ELF-1 (cell line): ENCODE results near the gene SIDT2.
"Not testable (repeated sequence)": the region's sequence is repeated elsewhere in the genome, so short reads cannot be mapped to it uniquely, and the experiment has no call there.

ENCODE experiments used
- DNase-seq: peaks from one replicate; pipeline ENCODE4 v3.0.0-alpha.2; 2016; ENCODE audit warnings: low read depth, low spot score

The SIDT2 gene

DNA sequence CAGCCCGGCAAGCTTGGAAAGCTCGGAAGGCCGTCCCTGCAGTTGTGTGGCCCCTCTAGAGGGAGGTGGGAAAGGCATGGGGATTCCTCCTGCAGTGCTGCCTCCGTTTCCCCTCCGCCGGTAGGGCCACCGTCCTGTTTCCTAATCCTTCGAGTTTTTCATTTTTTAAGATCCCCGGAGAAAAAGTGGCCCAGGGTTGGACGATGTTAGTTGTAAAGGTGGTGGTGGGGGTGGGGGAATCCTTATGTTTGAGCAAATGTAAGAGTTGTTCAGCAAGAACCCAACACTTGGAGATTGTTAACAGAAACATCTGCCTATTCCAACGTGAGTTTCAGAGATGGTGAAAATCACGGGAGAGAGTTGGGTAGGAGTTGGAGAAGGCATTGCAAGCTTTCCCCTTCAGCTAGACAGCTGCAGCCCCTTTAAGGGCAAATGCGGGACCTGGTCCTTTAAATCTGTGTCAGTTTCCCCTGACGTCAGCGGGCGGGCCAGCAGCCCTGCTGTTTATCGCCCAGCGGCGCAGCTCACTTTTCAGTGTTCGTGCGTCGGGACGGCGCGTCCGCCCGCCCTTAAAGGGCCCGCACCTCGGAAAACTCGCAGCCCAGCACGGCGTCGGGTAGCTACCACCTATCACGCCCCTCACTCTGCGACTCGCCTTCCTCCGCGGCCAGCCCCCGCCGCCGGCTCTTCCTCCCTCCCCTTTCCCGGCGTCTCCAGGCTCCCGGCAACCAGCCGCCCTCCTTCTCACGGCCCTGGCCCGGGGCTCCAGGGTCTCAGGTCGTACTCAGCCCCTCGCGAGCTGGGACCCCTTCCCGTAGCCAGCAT, at the start of gene SIDT2:
TSS of gene SIDT2 (plus strand) at position 534 of the 825 bp plus-strand sequence. CDS start 521 bp downstream, outside the sequence.
- DNase-seq = peak; percentile 98

DNA sequence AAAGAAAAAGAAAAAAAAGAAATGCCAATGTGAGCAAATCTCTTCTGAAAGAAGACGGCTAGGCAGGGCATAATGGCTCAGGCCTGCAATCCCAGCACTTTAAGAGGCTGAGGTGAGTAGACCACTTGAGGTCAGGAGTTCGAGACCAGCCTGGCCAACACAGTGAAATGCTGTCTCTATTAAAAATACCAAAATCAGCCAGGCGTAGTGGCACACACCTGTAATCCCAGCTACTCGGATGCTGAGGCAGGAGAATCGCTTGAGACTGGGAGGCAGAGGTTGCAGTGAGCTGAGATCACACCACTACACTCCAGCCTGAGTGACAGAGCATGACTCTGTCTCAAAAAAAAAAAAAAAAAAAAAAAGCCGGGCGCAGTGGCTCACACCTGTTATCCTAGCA, 48.1 kb upstream of the SIDT2 start:
- not testable (repeated sequence) for DNase-seq

DNA sequence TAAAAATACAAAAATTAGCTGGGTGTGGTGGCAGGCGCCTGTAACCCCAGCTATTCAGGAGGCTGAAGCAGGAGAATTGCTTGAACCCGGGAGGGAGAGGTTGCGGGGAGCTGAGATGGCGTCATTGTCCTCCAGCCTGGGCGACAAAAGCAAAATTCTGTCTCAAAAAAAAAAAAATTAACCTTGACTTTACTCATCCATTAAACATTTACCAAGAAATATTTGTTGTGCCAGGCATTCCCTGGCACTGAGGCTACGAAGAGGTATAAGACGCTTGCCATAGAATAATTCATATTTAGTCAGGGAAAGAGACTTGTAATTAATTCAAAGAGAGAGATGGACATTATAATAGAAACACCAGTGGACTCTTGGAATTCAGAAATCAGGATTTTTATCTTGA, 47.7 kb upstream of the SIDT2 start:
- no peak for DNase-seq

DNA sequence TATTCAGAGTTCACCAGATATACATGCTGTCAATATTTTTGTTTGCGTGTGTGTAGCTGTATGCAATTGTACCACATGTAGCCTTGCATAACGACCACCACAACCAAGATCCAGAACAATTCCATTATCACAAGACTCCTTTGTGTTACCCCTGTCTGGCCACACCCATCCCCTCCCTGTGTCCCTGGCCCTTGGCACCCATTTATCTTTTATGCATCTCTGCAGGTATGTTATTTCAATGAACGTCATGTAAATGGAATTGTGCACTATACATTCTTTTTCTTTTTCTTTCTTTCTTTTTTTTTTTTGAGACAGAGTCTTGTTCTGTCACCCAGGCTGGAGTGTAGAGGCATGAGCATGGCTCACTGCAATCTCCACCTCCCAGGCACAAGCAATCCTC, 44.1 kb upstream of the SIDT2 start:
- no peak for DNase-seq

DNA sequence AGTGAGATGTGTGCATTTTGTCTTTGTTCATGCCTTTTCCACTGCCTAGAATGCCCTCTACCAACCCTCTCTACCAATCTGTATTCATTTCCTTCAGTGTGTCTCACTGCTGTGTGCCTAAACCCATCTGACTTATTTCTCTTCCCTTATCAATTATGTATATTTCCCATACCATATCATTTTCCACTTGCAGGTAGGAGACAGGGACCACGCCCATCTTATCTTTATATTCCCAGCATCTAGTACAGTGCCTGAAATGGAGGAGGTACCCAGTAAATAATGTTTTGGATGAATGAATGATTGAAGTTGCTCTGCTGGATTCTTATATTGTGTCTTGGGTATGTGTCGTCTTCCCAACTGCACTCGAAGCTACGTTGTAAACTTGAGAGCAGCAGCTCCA, 43.6 kb upstream of the SIDT2 start:
- DNase-seq = not testable (repeated sequence)

DNA sequence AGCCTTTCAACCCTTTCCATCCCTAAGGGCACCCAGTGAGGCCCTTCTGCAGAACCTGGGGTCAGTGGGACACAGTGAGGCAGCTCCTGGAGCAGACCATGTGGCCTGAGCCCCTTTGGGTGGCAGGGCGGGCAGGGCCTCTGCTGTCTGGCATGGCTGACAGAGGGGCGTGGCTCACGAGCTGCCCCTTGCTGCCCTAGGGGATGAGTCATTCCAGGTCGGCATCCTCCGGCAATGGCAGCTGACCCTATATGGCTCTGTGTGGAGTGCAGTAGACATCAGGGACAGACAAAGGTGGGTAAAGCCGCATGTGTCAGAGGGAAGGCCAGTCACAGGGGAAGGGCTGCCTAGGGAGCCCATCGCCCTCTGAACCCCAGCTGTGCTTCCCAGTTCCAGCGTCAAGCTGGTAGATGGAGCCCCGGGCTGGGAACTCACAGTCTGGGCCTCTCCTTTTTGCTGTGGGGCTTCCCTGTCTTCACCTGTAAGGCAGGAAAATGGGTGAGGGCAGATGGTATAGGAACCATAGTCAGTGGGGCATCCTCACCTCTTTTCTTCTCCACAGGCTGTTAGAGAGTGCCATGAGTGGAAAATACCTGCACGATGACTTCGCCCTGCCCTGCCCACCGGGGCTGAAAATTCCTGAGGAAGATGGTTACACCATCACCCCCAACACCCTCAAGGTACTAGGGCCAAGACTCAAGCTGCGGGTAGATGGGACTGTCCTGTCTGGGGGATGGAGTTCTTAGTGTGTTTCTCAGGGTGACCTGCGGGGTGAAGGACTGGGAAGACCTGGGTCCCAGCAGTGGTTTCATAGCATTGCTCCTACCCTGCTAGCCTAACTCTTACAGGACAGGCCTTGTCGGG, 41.1 kb upstream of the SIDT2 start:
- DNase-seq = not testable (repeated sequence)

DNA sequence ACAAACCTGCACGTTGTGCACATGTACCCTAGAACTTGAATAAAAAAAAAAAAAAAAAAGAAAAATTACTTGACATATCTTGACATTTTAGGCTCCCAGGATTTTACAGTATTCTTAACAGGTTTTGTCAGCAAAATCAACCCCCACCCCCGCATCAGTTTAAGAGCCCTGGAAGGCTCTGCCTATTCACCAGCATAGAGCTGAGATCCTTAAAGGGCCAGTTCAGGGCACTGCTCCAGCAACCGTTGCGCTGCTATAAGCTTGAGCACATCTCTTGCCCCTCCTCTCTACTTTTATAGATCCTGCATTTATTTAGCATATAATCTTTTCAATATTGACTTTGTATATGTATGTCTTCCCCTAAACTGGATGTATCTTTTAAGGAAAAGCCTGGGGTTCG, 35.2 kb upstream of the SIDT2 start:
- DNase-seq = peak; percentile 22

DNA sequence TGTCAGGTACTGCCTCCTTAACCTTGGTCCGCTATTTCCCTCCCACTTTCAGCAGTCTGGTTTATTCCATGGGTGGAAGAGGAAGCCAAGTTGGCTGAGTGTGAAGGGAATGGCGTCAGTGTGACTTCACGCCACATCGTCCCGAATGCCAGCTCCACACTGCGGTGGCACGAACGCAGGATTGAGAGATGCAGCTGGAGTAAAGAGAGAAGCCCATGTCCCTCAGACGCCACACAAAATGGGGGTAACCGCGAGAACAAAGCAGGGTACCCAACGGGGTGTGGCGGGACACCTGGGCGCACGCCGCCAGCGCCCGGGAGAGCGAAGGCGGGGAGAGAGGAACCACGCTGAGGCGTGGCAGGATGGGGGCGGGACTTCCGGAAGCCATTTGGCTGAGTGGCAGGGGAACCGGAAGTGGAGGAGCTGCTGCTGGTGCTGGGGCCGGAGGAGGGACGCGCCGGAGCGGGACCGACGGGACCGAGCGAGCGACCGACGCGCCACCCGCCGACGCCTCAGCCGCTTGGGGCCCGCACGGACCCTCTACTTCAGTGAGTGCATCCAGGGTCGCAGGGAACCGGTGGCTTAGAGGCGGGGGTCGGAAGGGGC, 34.6 kb upstream of the SIDT2 start, which contains the start of gene PAFAH1B2:
TSS of gene PAFAH1B2 (plus strand) at position 417 of the 606 bp plus-strand sequence. CDS start 8,161 bp downstream, outside the sequence.
- peak; percentile 95 for DNase-seq

DNA sequence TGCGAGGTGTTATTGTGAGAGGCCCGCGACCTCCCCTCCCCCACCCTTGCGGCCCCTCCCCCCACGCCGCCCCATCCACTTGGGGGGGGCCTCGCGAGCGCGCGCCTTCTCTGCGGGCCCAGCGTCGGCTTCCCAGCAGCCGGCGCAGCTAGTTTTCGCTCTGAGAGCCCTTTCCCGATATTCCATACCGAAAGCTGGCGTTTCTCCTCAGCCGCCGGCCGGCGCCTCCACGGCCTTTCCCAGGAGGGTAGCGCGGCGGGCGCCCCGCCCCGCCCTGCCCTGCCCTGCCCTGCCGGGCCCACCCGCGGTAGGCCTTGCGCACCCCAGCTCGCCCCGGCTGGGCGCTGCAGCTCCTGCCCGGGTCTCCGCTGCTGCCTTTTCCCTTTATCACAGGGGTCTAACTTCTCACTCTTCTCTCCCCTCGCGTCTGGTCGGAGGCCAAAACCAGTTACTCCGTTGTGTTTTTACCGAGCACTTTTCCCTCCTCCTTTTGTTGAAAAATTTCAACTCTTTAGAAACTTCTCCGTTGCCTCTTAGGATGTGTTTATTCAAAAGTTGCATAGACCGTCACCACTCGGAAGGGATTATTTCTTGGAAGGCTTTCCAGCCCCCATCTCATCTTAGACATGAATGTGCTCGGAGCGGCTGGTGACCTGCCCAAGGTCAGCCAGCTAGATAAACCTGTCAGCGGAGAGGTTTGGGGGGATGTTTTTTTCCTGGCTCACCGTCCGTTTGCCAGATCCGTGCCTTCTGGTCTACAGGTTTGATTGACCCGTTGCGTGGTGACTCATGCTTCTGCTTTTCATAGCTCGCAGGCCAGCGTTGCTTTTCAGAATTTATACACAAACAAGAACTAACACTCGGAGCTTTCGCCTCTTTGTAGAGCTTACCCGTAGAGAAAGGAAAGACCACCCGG, 33.8 kb upstream of the SIDT2 start:
- DNase-seq = peak; percentile 71

DNA sequence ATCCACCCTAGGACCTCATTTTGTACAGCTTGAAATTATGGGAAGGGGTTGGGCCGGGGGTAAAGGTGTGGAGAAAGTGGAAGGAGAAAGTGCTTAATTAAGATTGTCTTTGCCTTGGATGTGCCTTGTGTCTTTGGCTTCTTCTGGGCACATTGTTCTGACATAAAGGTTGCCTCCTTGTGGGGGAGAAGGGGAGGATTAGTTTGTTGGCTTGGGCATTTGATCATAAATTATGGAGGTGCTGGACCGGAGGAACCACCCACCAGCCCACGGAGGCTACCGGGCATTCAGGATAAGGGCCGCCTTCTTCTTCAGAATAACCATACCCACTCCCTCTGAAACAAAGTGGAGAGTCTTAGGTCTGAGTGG, 33.2 kb upstream of the SIDT2 start:
- no peak for DNase-seq

DNA sequence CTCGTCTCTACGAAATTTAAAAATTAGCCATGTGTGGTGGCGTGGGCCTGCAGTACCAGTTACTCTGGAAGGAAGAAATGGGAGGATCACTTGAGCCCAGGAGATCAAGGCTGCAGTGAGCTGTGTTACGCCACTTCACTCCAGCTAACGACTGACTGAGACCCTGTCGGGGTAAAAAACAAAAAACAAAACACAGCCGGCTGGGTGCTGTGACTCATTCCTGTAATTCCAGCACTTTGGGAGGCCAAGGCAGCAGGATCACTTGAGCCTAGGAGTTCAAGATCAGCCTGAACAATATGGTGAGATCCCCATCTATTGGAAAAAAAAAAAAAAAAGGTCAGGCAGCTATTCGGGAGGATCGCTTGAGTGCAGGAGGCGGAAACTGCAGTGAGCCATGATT, 32.0 kb upstream of the SIDT2 start:
- peak; percentile 60 for DNase-seq

DNA sequence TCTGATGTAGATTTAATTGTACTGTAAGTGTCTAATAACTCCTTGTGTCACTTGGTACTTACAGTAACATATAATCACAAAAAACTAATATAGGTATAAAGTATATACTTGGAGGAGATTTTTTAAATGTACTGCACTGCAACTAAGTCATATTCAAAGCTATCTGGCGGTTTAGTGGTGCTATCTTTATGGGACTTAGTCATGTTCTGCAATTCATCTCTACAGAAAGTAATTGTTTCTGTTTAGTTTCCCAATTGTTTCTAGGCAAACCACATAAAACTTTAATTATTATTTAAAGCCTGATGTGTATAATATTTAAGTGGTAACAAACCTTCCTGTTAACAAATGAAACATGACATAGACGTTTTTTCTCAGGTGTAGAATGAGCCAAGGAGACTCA, 26.5 kb upstream of the SIDT2 start:
- no peak for DNase-seq

DNA sequence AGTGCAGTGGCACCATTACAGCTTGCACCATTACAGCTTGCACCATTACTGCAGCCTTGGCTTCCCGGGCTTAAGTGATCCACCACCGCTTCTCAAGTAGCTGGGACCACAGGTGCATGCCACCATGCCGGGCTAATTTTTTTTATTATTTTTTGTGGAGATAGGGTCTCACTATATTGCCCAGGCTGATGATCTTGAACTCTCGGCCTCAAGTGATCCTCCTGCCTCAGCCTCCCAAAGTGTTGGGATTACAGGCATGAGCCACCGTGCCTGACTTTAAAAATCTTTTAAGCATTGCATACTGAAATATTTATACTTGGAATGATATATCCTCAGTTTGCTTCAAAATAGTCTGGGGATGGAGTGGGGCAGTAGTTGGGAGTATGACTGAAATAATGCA, 24.1 kb upstream of the SIDT2 start:
- DNase-seq = no peak

DNA sequence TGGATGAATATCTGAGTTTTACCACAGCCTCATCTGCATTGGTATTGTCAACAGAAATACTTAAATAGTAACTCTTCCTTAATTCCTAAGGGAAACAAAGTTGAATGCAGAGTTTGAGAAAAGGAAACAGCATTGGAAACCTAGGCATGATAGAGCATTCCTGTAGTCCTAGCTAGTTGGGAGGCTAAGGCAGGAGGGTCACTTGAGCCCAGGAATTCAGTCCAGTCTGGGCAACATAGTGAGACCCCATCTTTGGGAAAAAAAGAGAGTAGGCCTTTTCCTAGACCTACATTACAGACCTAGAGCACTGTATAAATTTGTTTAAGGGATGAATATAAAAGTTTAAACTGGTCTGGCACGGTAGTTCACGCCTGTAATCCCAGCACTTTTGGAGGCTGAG, 21.0 kb upstream of the SIDT2 start:
- DNase-seq = no peak

DNA sequence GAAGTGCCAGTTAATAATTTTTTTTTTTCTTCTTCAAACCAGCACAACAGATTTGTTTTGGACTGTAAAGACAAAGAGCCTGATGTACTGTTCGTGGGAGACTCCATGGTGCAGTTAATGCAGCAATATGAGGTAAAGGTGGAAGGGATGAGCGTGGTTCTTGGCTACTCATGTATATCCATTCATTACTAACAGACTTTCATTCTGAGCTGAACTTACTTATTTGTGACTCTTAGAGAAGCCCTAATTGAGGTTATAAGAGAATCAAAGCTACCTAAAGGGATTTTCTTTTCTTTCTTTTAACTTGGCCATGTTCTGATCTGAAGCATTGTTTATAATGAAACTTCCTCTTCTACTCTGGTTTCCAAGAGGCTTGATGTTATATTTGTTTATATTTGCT, 18.7 kb upstream of the SIDT2 start:
- DNase-seq = no peak

DNA sequence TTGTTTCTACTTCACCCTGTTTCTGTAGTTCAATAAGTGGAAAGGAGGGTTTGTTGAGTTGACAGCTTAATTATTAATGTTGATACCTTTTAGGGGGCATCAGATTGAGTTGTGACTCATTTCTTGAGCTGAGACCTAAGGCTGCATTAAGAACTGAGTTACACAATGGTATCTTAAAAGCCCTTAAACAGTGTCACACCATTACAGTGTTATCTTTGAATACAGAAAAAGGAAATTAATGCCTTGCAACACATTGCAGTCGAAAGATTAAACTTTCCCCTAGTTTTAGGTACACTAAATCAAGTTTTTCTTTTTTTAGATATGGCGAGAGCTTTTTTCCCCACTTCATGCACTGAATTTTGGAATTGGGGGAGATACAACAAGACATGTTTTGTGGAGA, 17.7 kb upstream of the SIDT2 start:
- no peak for DNase-seq

DNA sequence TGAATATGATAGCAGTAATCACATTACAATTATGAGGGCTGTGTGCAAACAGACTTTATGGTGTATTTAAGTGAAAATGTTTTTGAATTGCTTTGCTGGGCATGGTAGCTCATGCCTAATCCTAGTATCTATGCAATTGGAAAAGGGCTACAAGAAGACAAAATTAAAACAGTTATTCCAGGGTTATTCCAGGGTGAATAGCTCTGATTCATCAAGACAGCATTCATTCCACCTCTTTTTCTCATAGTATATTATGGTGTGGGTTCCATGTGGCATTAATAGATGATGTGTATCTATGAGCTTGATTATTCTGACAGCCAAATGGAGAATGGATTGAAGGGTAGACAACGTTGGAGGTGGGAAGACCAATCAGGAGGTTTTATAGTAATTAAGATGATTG, 12.1 kb upstream of the SIDT2 start:
- DNase-seq = no peak

DNA sequence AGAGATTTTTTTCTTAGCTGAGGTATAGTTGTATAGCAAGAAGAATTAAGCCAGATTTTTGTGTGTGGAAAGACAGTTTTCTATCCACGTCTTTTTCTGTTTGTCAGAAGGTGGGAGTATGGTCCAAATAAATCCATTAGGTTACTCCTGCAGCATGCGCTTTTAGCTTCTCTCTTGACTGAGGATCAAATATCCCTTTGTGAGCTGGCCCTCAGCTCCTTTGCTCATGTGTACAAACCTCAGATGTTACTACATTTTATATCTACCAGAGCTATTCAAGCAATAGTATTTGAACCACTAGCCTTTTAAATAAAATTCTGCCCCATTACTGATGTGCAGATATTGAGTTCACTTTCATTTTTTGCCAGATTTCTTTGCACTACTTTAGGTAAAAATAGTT, 8.8 kb upstream of the SIDT2 start:
- DNase-seq = no peak

DNA sequence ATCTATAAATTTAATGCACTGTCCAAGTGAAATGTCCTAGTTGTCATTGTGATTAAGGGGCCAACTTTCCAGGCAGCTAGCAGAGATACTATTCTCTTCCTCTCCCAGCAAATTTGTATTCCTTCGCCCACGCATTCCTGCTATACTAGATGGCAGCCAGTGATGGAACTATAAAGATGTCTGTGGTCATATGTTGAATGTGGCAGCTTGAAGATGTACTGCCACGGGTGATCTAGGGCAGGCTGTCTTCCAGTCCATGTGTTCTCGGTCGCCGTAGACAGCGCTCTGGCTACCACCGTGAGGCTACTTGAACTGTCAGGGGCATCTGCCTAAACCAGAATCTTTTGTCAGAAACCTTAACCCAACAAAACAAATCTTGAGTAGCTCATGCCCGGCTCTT, 8.3 kb upstream of the SIDT2 start:
- no peak for DNase-seq

DNA sequence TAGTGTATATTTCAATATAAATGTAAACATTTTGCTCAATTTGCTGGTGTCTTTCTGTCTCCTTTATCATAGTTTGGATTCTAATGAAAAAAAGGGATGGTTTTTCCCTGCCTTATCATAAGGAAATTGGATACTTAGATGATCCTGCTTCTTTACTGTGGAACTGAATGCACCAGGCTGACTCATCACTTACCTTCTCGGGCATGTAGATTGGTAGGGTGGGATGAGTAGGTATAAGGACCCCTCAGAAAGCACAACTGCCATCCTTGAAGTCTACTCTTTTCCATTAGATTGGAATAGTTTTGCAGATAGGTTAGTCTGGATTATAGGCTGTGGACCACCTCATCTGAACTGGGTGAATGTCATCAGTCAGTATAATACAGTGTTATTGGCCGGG, 7.5 kb upstream of the SIDT2 start:
- DNase-seq = no peak

DNA sequence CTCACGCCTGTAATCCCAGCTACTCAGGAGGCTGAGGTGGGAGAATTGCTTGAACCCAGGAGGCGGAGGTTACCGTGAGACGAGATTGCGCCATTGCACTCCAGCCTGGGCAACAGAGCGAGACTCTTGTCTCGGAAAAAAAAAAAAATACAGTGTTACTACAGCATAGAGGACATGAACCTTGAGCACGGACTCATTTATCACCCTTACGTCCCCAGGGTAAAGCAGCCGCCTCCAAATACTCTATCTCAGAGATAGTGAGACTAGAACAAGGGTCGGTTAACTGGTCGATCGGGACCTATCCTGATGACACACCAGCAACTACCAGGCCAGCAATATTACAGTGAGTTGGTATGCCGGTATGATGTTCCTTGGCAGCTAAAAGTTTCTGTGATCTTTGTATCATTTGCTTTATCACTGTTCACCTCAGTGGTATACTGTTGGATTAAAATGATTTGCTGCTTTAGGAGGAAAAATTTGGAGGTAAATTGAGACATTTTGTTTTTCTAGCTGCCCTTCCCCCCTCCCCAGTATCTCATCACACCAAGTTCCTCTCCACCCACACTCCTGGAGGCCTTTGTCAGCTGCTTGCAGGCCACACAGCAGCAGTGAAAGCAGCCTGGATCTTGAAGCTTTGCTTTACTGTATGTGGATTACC, 7.0 kb upstream of the SIDT2 start:
- DNase-seq = peak; percentile 55
